CD1c-positive myeloid dendritic cell (primary cell): Measurements from ENCODE around the gene AKTIP.
"Not testable (repeated sequence)": the region's sequence is repeated elsewhere in the genome, so short reads cannot be mapped to it uniquely, and the experiment has no call there.

Experiments used
- DNase-seq: peaks from one replicate; pipeline ENCODE4 v3.0.0-alpha.2; 2016; ENCODE audit errors: extremely low spot score

Gene AKTIP

GRCh38 chr16:53515811-53516210, 12.8 kb upstream of the AKTIP start:
- DNase-seq = no peak

DNA sequence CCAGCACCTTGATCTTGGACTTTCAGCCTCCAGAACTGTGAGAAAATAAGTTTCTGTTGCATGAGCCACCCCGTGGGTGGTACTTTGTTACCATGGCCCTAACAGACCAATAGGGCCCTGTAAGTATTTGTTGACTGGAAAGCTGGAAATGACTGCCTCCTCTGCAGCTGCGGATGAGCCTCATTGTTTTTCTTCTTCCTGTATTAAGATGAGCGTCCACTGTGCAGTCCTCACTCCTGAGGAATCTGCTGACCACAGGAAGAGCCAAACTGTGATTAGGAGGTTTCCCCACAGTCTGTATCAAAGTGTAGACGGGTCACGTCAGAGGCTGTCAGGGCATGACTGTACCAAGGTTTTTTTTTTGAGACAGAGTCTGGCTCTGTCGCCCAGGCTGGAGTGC, 12.2 kb upstream of the AKTIP start:
- no peak for DNase-seq

- DNase-seq = not testable (repeated sequence)
These were observed 9.8 kb upstream of the AKTIP start for GRCh38 chr16:53512795-53513194.

DNA sequence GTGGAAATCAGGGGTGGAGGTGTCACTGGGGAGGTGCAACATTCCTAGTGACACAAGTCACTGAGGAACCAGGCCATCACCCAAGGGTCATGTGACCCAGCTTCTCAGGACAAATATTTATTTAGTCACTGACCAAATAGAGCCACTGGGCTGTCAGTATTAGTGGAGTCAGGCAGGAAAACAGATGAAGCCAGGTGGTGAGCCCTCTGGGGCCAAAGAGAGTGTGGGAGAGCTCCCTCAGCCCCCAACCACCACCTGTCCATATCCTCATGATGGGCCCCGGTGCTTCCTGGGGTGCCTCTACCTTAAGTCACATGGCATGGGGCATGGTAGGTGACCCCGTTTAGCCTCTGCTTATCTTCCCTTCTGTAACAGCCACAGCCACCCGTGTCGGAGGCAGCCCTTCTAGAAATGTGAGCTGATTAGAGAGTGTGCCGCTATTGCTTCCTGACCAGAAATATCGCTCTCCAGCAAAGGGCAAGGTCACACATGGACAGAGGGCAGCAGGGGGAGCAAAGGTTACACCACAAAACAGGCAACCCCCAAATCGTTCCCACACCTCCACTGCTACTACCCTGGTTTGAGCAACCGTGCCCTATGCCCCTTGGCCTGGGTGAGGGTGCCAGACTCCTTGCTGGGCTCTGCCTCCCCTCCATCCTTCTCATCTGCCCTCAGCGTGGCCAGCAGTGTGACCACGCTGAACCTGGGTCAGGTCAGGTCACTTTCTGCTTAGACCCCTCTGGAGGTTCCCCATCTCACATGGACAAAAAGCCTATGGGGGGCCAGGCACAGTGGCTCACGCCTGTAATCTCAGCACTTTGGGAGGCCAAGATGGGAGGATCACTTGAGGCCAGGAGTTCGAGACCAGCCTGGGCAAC, 8.6 kb upstream of the AKTIP start:
- DNase-seq = no peak

DNA sequence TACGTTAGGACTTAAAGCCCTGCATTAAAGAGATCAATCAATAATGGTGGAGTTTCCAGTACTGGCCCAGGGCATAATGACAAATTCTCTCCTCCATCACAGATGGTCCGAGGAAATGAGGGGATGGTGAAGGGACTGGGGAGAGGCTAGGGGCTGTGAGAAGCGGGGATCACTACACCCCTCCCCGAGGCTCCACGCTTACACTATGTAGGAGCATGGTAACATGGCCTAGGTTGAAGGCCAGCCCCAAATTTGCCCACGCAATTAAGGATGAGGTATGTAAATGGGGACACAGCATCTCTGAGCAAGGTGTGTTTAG, 8.0 kb upstream of the AKTIP start:
- DNase-seq = no peak

DNA sequence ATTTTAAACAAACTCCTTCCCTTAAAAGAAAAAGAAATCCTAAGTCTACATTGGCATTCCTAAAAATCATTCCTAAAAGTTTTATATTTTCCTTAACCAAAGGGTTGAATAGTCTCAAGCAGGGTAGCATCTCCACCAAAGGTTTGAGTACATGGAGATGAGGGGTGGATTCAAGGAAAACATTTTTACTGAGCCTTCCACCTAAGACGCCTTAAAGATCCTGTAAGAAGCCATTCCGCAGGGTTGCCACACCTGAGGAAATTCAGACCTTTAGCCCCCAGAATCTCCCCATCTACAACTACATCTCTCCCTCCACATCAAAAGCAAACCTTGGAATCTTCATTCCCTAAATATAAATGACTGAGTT, 7.7 kb upstream of the AKTIP start:
- DNase-seq = no peak

- peak; percentile 67 for DNase-seq
These were observed 7.1 kb upstream of the AKTIP start for GRCh38 chr16:53509906-53510703.

DNA sequence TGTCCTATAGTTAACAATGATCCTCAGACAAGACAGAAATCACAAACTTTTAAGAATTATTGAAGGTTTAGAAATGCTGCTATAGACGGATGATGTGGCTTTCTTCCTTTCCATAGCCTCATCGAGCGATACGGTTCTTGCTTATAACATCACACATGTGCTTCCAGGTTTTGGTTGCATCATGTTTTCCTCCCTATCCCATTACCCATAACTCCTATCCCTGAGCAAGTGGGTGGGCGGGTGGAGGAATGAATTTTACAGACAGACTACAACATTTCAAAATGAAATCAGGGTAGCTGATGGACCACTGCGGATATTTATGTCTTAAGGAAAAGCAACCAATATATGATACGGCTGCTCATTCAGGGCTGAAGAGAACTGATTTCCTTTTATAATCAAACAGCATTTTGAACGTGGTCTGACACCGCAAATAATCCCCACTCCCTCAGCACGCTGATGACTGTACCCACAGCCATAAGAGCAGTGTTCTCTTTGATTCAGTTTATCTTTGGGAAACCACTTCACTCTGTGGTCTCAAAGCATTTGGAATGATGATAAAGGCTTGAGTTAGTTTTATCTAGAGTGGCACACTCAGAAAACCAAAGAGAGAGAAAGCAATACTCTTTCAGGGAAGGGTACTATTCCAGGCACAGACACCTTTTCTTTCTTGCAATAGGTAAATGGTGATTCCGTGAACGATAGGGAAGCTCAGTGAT, 4.6 kb upstream of the AKTIP start:
- DNase-seq = no peak

DNA sequence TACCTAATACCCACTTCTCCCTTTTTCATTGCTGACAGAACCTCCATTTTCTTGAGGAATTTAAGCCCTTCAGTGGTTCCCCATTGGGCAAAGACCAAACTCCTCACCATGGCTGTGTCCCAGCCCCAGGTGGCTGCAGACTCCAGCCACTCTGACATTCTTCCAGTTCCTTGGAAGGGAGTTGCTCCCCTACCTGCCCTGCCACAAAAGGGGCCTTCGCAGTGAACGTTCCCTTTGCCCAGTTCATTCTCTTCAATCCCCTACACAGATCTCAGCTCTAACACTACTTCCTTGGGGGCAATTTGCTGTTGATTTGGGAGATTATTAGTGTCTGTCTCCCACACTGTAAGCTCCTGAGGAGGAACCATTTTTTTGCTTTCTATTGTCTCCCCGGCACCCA, 3.2 kb upstream of the AKTIP start:
- no peak for DNase-seq

DNA sequence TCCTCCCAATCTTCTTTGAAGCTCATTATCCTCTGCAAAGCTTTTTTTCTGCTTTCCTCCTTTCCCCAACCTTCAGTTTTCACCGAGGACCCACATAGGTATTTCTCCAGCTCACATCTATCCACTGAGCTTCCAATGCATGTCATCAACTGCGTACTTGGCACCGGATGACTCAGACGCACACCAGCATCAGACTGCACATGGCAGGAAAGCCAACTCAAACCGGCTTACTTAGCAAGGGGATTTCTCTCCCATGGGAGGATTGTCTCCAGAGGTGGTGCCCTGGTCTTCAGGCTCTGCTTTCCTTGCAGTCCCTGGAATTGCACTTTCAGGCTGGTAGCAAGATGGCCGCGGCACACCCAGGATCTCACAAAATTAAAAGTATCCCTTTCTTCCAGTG, 1.7 kb upstream of the AKTIP start:
- DNase-seq = no peak

GRCh38 chr16:53503991-53504663, 1.1 kb upstream of the AKTIP start:
- peak; percentile 7 for DNase-seq

DNA sequence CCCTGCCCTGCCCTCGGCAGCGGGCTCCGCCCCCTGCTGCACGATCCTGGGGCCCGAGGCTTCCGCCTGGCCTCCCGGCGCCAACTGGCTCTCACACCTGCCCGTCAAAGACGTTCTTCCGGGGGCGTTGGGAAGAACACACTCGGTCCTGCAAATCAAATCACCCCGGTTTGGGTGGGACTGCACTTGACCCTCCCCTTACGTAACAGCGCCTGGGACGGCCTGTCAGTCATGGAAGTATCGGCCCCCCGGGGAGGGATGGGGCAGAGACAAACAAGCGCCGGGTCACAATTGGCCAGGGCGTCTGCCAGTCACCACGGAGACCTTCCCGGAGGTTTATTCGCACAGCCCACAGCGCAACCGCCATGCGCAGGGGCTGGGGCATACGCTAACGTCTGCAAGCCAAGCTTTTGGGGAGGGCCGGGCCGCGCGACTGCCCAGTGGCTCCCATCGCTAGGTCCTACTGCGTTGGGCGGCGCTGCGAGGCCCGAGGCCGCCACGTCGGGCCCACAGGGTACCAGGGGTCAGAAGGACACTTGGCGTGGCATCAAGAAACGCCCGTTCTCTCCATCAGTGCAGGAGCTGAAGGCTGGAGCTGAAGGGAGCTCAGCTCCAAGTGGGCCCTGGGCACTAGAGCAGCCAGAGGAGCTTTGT, 388 bp upstream of the AKTIP start:
- DNase-seq = peak; percentile 100

GRCh38 chr16:53501216-53501859, 1.7 kb downstream of the AKTIP start:
- DNase-seq = no peak

DNA sequence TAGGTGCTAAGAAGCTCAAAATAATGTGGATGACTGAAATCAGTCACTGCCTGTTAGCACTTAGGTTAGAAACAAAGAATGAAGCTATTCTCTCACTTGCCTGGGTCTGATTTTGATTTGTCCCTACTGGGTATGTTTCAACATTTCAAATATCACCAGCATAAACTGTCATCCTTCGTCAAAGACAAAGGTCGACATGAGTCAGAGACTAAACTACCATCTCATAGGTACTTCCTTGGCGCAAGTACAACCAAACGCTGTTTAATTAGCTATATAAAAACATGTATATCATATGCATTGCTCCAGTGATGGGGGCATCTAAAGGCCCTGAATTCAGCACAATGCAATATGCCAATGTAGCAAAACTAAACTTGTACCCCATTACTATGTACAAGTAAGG, 4.0 kb downstream of the AKTIP start:
- DNase-seq = no peak

GRCh38 chr16:53495325-53495724, 7.7 kb downstream of the AKTIP start:
- no peak for DNase-seq

- DNase-seq = no peak
These were observed 8.4 kb downstream of the AKTIP start for GRCh38 chr16:53494636-53495035.

- DNase-seq = no peak
These were observed 10.5 kb downstream of the AKTIP start for GRCh38 chr16:53492503-53492902.

DNA sequence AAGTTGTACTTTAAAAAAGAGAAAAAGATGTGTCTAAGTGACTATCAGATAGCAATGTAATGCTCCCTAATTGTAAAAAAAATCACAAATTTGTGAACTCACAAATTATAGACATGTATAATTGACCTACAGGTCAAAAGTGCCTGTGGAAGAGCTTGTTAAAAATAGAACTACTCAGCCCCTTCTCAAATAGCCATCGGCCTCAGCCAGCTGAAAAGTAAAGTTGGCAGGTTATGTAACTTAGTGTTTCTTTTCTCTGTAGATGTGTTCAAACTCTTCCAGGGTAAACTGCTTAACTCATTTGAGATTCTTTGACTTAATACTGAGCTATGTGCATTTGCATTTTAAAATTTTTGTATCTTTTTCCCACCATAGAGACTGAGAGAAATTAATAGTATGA, 13.3 kb downstream of the AKTIP start:
- no peak for DNase-seq

DNA sequence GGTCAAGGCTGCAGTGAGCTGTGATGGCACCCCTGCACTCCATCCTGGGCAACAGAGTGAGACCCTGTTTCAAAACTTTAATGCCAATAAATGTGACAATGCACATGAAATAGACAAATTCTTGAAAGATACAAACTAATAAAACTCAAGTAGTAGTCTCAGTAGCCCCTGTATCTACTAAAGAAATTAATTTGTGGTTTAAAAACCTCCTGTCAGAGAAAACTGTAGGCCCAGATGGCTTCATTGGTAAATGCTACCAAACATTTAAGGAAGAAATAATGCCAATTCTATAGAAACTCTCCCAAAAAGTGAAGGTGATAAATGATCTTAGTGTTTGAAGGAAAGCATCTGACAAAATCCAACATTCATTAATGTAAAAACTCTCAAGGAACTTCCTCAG, 16.8 kb downstream of the AKTIP start:
- no peak for DNase-seq

GRCh38 chr16:53484542-53484941, 18.5 kb downstream of the AKTIP start:
- no peak for DNase-seq

- peak; percentile 76 for DNase-seq
These were observed 20.9 kb downstream of the AKTIP start for GRCh38 chr16:53482123-53482522.
